Adrenal gland (tissue), 5 donors: ENCODE data around the gene STRIP2.

Experiments
- CTCF ChIP-seq, 6 experiments: fragments of 450-650 bp in 4 of 6; fragments of 200-600 bp in 2 of 6; sonication (generic) in 1 of 6; IDR thresholded peaks; 1 replicate in 5 of 6; 2 replicates in 1 of 6; pipeline versions ENCODE4 v1.5.1 to v1.8.0; 2016 to 2021; ENCODE audit warnings: antibody characterized with exemption in 6 of 6, mild to moderate bottlenecking in 2 of 6, moderate library complexity in 1 of 6
- POLR2A ChIP-seq, 2 donors: fragments of 450-650 bp; IDR thresholded peaks; one replicate each; pipeline ENCODE4 v1.6.1; 2017; ENCODE audit warnings: antibody characterized with exemption in 2 of 2, mild to moderate bottlenecking in 2 of 2, moderate library complexity in 1 of 2
- donor health status: DM: no; HTN: no; CAD: no.

GRCh38 chr7:129391546-129392171, 42.6 kb upstream of the STRIP2 start:
- TF ChIP-seq CTCF (IDR thresholded peaks at IDR 0.05) (no peak), POLR2A (IDR thresholded peaks at IDR 0.05) (no peak)
